Neural progenitor cell (in vitro differentiated cells): ENCODE data around the gene PWWP2A.

Source experiments
- CTCF ChIP-seq: fragments of 200-600 bp; sonication (generic); IDR thresholded peaks from 2 replicates; pipeline ENCODE4 v1.5.1; 2017; ENCODE audit warnings: antibody characterized with exemption, mild to moderate bottlenecking
- EZH2 ChIP-seq: fragments of 200-600 bp; sonication (generic); IDR thresholded peaks from 2 replicates; pipeline ENCODE4 v1.6.1; 2017; ENCODE audit warnings: antibody characterized with exemption, mild to moderate bottlenecking, moderate library complexity

GRCh38 chr5:160128632-160129031 is 9.4 kb upstream of the PWWP2A start:
- TF ChIP-seq CTCF (no peak), EZH2 (no peak)
